Adrenal gland (tissue), 5 donors: ENCODE measurements around the gene SDK2.

Experiments used
- POLR2A ChIP-seq, 2 donors: fragments of 450-650 bp; IDR thresholded peaks; one replicate each; pipeline ENCODE4 v1.6.1; 2017; ENCODE audit warnings: antibody characterized with exemption in 2 of 2, mild to moderate bottlenecking in 2 of 2, moderate library complexity in 1 of 2
- TF ChIP-seq, protein P1 (sequence below), 6 experiments: fragments of 450-650 bp in 4 of 6; fragments of 200-600 bp in 2 of 6; sonication (generic) in 1 of 6; IDR thresholded peaks; 1 replicate in 5 of 6; 2 replicates in 1 of 6; pipeline versions ENCODE4 v1.5.1 to v1.8.0; 2016 to 2021; ENCODE audit warnings: antibody characterized with exemption in 6 of 6, mild to moderate bottlenecking in 2 of 6, moderate library complexity in 1 of 6
- donor health status: DM: no; HTN: no; CAD: no.

DNA sequence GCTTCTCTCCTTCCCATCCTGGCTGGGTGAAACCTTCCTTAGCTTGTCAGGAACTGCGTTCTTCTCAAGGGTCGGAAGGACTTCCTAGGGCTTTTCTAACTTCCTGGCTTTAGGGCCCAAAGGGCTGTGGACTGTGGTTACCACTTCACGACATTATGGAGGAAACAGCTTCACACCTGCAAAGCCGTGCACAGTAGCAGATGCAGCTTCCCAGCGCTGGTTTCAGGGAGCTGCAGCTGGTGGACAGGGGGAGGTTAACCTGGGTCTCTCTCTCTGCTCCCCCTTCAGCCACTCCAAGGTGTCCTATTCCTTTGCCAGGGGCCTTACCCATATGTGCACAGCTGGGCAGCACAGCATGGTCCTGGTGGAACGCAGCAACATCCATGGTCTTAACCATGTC is 176.6 kb downstream of the SDK2 start:
- TF ChIP-seq, protein P1, sequence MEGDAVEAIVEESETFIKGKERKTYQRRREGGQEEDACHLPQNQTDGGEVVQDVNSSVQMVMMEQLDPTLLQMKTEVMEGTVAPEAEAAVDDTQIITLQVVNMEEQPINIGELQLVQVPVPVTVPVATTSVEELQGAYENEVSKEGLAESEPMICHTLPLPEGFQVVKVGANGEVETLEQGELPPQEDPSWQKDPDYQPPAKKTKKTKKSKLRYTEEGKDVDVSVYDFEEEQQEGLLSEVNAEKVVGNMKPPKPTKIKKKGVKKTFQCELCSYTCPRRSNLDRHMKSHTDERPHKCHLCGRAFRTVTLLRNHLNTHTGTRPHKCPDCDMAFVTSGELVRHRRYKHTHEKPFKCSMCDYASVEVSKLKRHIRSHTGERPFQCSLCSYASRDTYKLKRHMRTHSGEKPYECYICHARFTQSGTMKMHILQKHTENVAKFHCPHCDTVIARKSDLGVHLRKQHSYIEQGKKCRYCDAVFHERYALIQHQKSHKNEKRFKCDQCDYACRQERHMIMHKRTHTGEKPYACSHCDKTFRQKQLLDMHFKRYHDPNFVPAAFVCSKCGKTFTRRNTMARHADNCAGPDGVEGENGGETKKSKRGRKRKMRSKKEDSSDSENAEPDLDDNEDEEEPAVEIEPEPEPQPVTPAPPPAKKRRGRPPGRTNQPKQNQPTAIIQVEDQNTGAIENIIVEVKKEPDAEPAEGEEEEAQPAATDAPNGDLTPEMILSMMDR (IDR thresholded peaks at IDR 0.05) = no peak
- no peak for TF ChIP-seq POLR2A (IDR thresholded peaks at IDR 0.05)
